ENCODE measurements around the gene ZNF470.

- TF ChIP-seq EP300 (IDR thresholded peaks at IDR 0.05): no peak
- TF ChIP-seq CTCF (IDR thresholded peaks at IDR 0.05): no peak
Observed at GRCh38 chr19:56594783-56595547, 27.7 kb downstream of the ZNF470 start, which contains the start of gene ZNF71.
